Gastroesophageal sphincter (tissue), 4 donors: ENCODE data around the gene PLXNA3. TPM values are rescaled to one million over a fixed set of nuclear protein-coding genes. Genes with fewer than 3 reads are reported as not detected.

Experiments used
- ATAC-seq: fragments of 150-250 bp; one replicate; pipeline ENCODE4 v1.9.1; 2016; ENCODE audit warnings: mild to moderate bottlenecking, moderate library complexity
- H3K27ac ChIP-seq, 4 donors: fragments of 200-600 bp; sonication (generic) in 3 of 4; 1 replicate in 3 of 4; 2 replicates in 1 of 4; pipeline ENCODE4 v1.5.1; 2016 to 2019
- H3K27me3 ChIP-seq: fragments of 200-600 bp; sonication (generic); one replicate; pipeline ENCODE4 v1.5.1; 2019
- H3K36me3 ChIP-seq, 2 donors: fragments of 200-600 bp; sonication (generic); one replicate each; pipeline ENCODE4 v1.5.1; 2019; ENCODE audit warnings: control low read depth in 1 of 2
- H3K4me1 ChIP-seq, 3 donors: fragments of 200-600 bp; sonication (generic); 1 replicate in 2 of 3; 2 replicates in 1 of 3; pipeline ENCODE4 v1.5.1; 2016 to 2019; ENCODE audit warnings: control low read depth in 2 of 3
- H3K4me3 ChIP-seq, 2 donors: fragments of 200-600 bp; sonication (generic); one replicate each; pipeline ENCODE4 v1.5.1; 2019; ENCODE audit warnings: mild to moderate bottlenecking in 1 of 2, moderate library complexity in 1 of 2
- H3K9me3 ChIP-seq, 3 donors: fragments of 200-600 bp; sonication (generic); one replicate each; pipeline ENCODE4 v1.5.1; 2017 to 2019; ENCODE audit warnings: control low read depth in 2 of 3
- CTCF ChIP-seq, 4 experiments: fragments of 200-600 bp in 2 of 4; fragments of 450-650 bp in 2 of 4; sonication (generic) in 1 of 4; IDR thresholded peaks; one replicate each; pipeline ENCODE4 v1.5.1; 2017 to 2019; ENCODE audit warnings: antibody characterized with exemption in 4 of 4, mild to moderate bottlenecking in 2 of 4, moderate library complexity in 2 of 4
- EP300 ChIP-seq: sonication (generic); formaldehyde crosslinking; IDR thresholded peaks from one replicate; pipeline ENCODE4 v1.6.1; 2017; ENCODE audit warnings: antibody characterized with exemption, mild to moderate bottlenecking
- POLR2A ChIP-seq, 2 donors: fragments of 450-650 bp; IDR thresholded peaks; one replicate each; pipeline ENCODE4 v1.6.1; 2017; ENCODE audit warnings: antibody characterized with exemption in 2 of 2, mild to moderate bottlenecking in 2 of 2, moderate library complexity in 1 of 2
- POLR2AphosphoS5 ChIP-seq: sonication (generic); formaldehyde crosslinking; IDR thresholded peaks from one replicate; pipeline ENCODE4 v1.6.1; 2017; ENCODE audit warnings: antibody characterized with exemption
- WGBS, 2 donors: methylation state at CpG; one replicate each; pipeline ENCODE4 v1.1.5; 2018; ENCODE audit warnings: low coverage in 1 of 2; 5-methylcytosine and 5-hydroxymethylcytosine counted together
- total RNA-seq, 4 donors: library from RNA; depleted of rRNA; stranded (reverse); fragments of >200 nt; gene quantifications; one replicate each; pipeline ENCODE4 v1.1.0, GENCODE V29; 2016

Gene PLXNA3
- total RNA-seq, 4 donors from 2014 or later: 1.5 to 13.9 (median 8.2) TPM

GRCh38 chrX:154512879-154513553, 54.9 kb downstream of the PLXNA3 start:
- WGBS, 2 donors: 79 to 95% methylated on average over 4 to 5 of the region's 16 CpGs
- Histone ChIP-seq H3K4me1 (peaks cover 5 to 30% (median 11%) of the 10 kb centered on the region in 3 donors), H3K9me3 (no peaks in the 10 kb centered on the region), H3K36me3 (peaks cover 0 to 34% of the 10 kb centered on the region in 2 donors), H3K27me3 (no peaks in the 10 kb centered on the region), H3K4me3 (no peak overlapping the region), H3K27ac (no peak overlapping the region)
- no peak for ATAC-seq
- TF ChIP-seq EP300 (no peak), POLR2AphosphoS5 (no peak), POLR2A (IDR thresholded peaks at IDR 0.05) (no peak), CTCF (IDR thresholded peaks at IDR 0.05) (no peak)

GRCh38 chrX:154513716-154514115, 55.6 kb downstream of the PLXNA3 start:
- WGBS, 2 donors: 86 to 93% methylated on average over 2 of the region's 2 CpGs
- ATAC-seq: no peak
- no peak for TF ChIP-seq CTCF (IDR thresholded peaks at IDR 0.05)
- no peak for TF ChIP-seq EP300
- TF ChIP-seq POLR2A (IDR thresholded peaks at IDR 0.05): no peak
- no peak for TF ChIP-seq POLR2AphosphoS5
- Histone ChIP-seq H3K9me3 (no peaks in the 10 kb centered on the region), H3K27ac (no peak overlapping the region), H3K27me3 (no peaks in the 10 kb centered on the region), H3K4me1 (peaks cover 5 to 35% (median 11%) of the 10 kb centered on the region in 3 donors), H3K36me3 (peaks cover 0 to 27% of the 10 kb centered on the region in 2 donors), H3K4me3 (no peak overlapping the region)

DNA sequence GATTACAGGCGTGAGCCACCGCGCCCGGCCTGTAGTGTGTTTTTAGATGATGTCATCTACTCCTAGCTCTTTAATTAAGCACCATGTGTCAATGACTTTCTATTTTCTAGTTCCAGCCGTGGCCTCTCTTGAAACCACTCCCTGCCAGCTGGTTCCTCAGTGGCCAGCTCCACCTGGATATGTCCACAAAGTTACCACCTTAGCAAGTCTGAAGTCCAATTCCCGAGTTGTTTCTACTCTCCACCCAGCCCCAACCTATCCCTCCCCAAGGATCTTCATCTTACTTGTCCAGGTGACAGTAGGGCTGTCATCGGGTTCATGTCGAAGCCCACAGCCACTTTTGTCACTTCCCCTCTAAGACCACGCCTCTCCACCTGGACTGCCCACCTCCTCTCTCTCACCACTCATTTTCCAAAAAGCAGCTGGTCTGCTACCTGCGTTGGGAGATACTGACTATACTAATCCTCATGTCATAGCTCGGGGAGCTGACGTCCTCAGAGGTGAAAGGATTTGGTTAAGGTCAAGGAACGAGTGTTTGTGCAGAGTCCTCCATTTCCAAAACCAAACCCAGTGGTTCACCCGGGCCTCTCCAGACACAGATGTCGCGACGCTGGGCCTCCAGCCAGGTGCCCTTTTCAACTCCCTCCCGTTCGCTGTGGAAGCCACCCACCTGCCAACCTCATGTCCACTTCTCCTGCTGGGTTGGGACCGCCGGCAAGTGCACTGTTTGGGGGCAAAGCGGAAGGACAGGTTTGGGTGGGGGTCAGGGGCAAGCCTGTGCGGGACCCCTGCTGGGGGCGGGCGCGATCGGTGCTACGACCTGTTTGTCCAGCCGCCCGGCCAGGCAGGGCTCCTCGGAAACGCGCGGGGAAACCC, 57.2 kb downstream of the PLXNA3 start:
- Histone ChIP-seq H3K27ac (peak overlapping the region; percentile 89 to 95 (median 94)), H3K4me3 (peak overlapping the region; percentile 70 to 86), H3K27me3 (no peaks in the 10 kb centered on the region), H3K4me1 (peaks cover 5 to 35% (median 11%) of the 10 kb centered on the region in 3 donors), H3K36me3 (peaks cover 0 to 11% of the 10 kb centered on the region in 2 donors), H3K9me3 (no peaks in the 10 kb centered on the region)
- peak; percentile 1 for ATAC-seq
- no peak for TF ChIP-seq POLR2AphosphoS5
- TF ChIP-seq CTCF (IDR thresholded peaks at IDR 0.05): no peak
- TF ChIP-seq POLR2A (IDR thresholded peaks at IDR 0.05): no peak
- no peak for TF ChIP-seq EP300
- WGBS, 2 donors: 53 to 63% methylated on average over 4 to 9 of the region's 34 CpGs

- Histone ChIP-seq H3K27me3 (no peaks in the 10 kb centered on the region), H3K36me3 (peaks cover 0 to 8% of the 10 kb centered on the region in 2 donors), H3K27ac (peak within 1 kb of the TSS; percentile 89 to 97 (median 94)), H3K9me3 (no peaks in the 10 kb centered on the region), H3K4me1 (peaks cover 5 to 35% (median 11%) of the 10 kb centered on the region in 3 donors), H3K4me3 (peak within 1 kb of the TSS; percentile 70 to 86)
- ATAC-seq: peak; percentile 93
- TF ChIP-seq CTCF (IDR thresholded peaks at IDR 0.05): no peak
- TF ChIP-seq POLR2AphosphoS5: peak; percentile 88
- peak; percentile 90 for TF ChIP-seq POLR2A (IDR thresholded peaks at IDR 0.05)
- WGBS, 2 donors: no CpG with 5 or more reads among the region's 59 CpGs
Observed at GRCh38 chrX:154515966-154516655, 58.0 kb downstream of the PLXNA3 start, which contains the start of gene FAM3A. Gene FAM3A, minus strand, starts transcription at chrX:154516232. Its CDS starts 460 bp downstream, at chrX:154515772.
